K562 (cell line): ENCODE data around the gene TMEM86B. TPM values are rescaled to one million over a fixed set of nuclear protein-coding genes. Genes with fewer than 3 reads are reported as not detected.

ENCODE experiments used
- E2F6 ChIP-seq, 2 experiments: IDR thresholded peaks; 2 replicates each; pipeline ENCODE4 v1.6.1; 2011; ENCODE audit warnings: borderline replicate concordance in 1 of 2, control low read depth in 1 of 2, low read depth in 1 of 2, low read length in 1 of 2, mild to moderate bottlenecking in 1 of 2, mixed read lengths in 1 of 2, moderate library complexity in 1 of 2; ENCODE audit not compliant: insufficient read depth in 1 of 2, insufficient read length in 1 of 2, poor library complexity in 1 of 2, severe bottlenecking in 1 of 2; ENCODE audit errors: extremely low read depth in 1 of 2
- MIER1 ChIP-seq: fragments of 450-650 bp; IDR thresholded peaks from 2 replicates; pipeline ENCODE4 v1.6.1; 2016; ENCODE audit warnings: antibody characterized with exemption, mild to moderate bottlenecking, low read depth
- ZBTB1 ChIP-seq: sonication (generic); formaldehyde crosslinking; IDR thresholded peaks from 2 replicates; pipeline ENCODE4 v1.8.1; 2023; ENCODE audit warnings: missing genetic modification reagents, low read depth, mild to moderate bottlenecking, borderline replicate concordance
- ZNF511 ChIP-seq: sonication (generic); formaldehyde crosslinking; IDR thresholded peaks from 2 replicates; pipeline ENCODE4 v1.8.0; 2022; ENCODE audit warnings: mild to moderate bottlenecking, missing genetic modification reagents
- ZNF518B ChIP-seq: fragments of 250-450 bp; sonication (Bioruptor Pico); IDR thresholded peaks from 2 replicates; pipeline ENCODE4 v1.5.0; 2021; ENCODE audit warnings: mild to moderate bottlenecking, moderate library complexity
- ZNF740 ChIP-seq, 3 experiments: fragments of 200-800 bp in 1 of 3; sonication (Bioruptor generic) in 1 of 3; sonication (generic) in 1 of 3; formaldehyde crosslinking in 1 of 3; IDR thresholded peaks; 2 replicates each; pipeline versions ENCODE4 v1.6.1 to v1.8.0; 2016 to 2022; ENCODE audit warnings: mild to moderate bottlenecking in 2 of 3, missing compliant biosample characterization in 2 of 3, missing genetic modification characterization in 2 of 3, missing genetic modification reagents in 1 of 3
- polyA plus RNA-seq, 8 experiments: library from polyadenylated mRNA; depleted of rRNA in 4 of 8; stranded (reverse) in 5 of 8; unstranded in 3 of 8; fragments of >200 nt; fragmentation: Nextera tagmentation in 2 of 8; fragmentation: Illumina TruSeq in 1 of 8; extraction: Ambion mirVana in 2 of 8; extraction: Trizol in 1 of 8; gene quantifications; 2 replicates each; pipeline versions ENCODE4 v1.2.1 to v1.2.3, GENCODE V29; 2011 to 2014; ENCODE audit warnings: inconsistent platforms in 1 of 8, missing spikeins in 1 of 8
- total RNA-seq, 7 experiments: library from RNA; depleted of rRNA in 6 of 7; stranded (reverse); fragments of >200 nt in 6 of 7; fragmentation: Illumina TruSeq in 2 of 7; extraction: Trizol in 2 of 7; gene quantifications; 2 replicates each; pipeline versions ENCODE4 v1.2.1 to v1.2.3, GENCODE V29; 2011 to 2021; ENCODE audit warnings: low replicate concordance in 1 of 7
- TF ChIP-seq, protein P1 (sequence below), 2 experiments: fragments of 450-650 bp in 1 of 2; sonication (generic) in 1 of 2; formaldehyde crosslinking in 1 of 2; IDR thresholded peaks; 2 replicates each; pipeline versions ENCODE4 v1.7.1 to v1.9.0; 2016 to 2022; ENCODE audit warnings: inconsistent platforms in 1 of 2, mild to moderate bottlenecking in 1 of 2, missing genetic modification reagents in 1 of 2

Gene TMEM86B
- total and polyA plus RNA-seq, 9 of the 15 experiments (the other 6 are each of a cell fraction or from before 2014, with no cell fraction given): 0.28 to 7.9 (median 2.1) TPM

DNA sequence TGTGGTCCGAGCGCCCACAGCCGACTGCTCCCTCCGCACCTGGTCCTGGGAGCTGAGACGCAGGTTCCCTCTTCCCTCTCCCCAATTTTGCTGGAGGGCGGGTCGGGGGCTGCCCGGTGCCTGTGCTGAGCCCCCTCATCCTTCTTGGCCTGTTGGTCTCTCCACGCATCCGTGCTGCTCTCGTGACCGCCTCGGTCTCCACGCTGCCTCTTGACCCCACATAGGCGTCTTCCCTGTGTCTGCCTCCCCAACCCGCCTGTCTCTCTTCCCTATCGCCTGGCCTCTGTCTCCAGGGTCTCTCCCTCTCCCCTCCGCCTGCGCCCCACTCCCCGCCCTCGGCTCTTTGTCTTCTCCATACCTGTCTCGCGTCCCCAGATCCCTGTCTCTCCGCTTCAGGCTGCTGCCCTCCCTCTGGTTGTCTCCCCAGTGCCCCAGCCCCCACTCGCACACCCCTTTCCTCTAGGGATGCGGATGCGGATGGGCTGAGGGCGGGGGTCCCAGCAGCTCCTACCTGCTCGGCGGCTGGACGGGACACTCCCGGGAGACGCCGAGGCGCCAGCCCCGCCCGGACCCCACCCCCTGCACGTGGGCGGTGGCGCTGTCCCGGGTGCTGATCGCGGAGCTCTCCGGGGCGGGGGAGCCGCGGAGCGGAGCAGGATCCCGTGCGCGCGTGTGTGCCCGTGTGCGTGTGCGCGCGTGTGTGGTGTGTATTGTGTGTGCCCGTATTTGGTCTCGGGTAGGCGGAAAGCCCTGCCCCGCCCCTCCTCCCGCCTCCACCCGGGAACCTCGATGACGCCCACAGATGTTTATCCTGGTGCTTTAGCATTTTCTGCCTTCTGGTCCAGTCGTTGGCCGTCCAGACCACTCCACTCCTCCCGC is 48.7 kb downstream of the TMEM86B start, which contains the start of gene SYT5 (continued):
- TF ChIP-seq ZNF740 (CRISPR knock-in tag; IDR thresholded peaks at IDR 0.05): 0 out of 2 replicates have a peak, but pooled peaks have one; percentile 55
- TF ChIP-seq ZNF740 (tag; IDR thresholded peaks at IDR 0.05): no peak
- TF ChIP-seq ZNF518B (CRISPR knock-in tag): no peak
- TF ChIP-seq MIER1: peak; percentile 89
- TF ChIP-seq ZNF511: peak; percentile 99
- peak in 1 of 2 experiments; percentile 52 for TF ChIP-seq E2F6 (IDR thresholded peaks at IDR 0.05; ENCODE audit: borderline replicate concordance in 1 of 2, extremely low read depth in 1 of 2, insufficient read depth in 1 of 2, insufficient read length in 1 of 2, low read depth in 1 of 2, low read length in 1 of 2, poor library complexity in 1 of 2, severe bottlenecking in 1 of 2)
- TF ChIP-seq, protein P1, sequence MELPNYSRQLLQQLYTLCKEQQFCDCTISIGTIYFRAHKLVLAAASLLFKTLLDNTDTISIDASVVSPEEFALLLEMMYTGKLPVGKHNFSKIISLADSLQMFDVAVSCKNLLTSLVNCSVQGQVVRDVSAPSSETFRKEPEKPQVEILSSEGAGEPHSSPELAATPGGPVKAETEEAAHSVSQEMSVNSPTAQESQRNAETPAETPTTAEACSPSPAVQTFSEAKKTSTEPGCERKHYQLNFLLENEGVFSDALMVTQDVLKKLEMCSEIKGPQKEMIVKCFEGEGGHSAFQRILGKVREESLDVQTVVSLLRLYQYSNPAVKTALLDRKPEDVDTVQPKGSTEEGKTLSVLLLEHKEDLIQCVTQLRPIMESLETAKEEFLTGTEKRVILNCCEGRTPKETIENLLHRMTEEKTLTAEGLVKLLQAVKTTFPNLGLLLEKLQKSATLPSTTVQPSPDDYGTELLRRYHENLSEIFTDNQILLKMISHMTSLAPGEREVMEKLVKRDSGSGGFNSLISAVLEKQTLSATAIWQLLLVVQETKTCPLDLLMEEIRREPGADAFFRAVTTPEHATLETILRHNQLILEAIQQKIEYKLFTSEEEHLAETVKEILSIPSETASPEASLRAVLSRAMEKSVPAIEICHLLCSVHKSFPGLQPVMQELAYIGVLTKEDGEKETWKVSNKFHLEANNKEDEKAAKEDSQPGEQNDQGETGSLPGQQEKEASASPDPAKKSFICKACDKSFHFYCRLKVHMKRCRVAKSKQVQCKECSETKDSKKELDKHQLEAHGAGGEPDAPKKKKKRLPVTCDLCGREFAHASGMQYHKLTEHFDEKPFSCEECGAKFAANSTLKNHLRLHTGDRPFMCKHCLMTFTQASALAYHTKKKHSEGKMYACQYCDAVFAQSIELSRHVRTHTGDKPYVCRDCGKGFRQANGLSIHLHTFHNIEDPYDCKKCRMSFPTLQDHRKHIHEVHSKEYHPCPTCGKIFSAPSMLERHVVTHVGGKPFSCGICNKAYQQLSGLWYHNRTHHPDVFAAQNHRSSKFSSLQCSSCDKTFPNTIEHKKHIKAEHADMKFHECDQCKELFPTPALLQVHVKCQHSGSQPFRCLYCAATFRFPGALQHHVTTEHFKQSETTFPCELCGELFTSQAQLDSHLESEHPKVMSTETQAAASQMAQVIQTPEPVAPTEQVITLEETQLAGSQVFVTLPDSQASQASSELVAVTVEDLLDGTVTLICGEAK (IDR thresholded peaks at IDR 0.05): peak; percentile 43; the same call in 1 of the 2 replicates
- TF ChIP-seq, protein P1 (CRISPR knock-in tag; IDR thresholded peaks at IDR 0.05): 0 out of 2 replicates have a peak, but pooled peaks have one; percentile 36
- TF ChIP-seq ZBTB1 (CRISPR knock-in tag): no peak
